NCI-H1694 (cell line): ENCODE results near the gene GOLM1.

Experiments
- DNase-seq: peaks from one replicate; lab custom pipeline; 2025; lab: John Stamatoyannopoulos, UW

The GOLM1 gene

DNA sequence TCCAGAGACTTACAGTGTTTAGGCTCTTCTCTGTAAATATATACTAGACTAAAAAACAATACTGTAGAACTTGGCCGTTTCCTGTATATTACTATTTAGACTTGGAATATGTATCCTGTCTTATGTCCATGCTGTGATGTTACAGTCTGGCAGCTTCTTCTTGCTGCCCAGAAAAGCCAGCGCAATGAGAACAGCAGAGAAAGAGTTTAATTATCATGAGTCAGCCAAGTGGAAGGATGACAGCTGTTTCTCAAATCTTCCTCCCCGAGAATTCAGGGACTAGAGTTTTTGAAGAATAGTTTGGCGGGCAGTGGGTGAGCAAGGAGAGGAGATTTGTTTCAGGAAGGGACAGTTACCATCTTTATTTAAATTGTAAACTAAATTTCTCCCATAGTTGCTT lies 120.9 kb downstream of the GOLM1 start:
- peak; percentile 17 for DNase-seq
